Left colon (tissue), 2 donors: Measurements from ENCODE around the gene LDLRAD3. TPM values are rescaled to one million over a fixed set of nuclear protein-coding genes. Genes with fewer than 3 reads are reported as not detected.

Source experiments
- microRNA-seq, 2 donors: library from miRNA; unstranded; fragments of <30 nt; microRNA quantifications; one replicate each; pipeline versions ENCODE4 v1.1.0 to v1.2.0, GENCODE V29; 2020
- total RNA-seq, 2 donors: library from RNA; stranded (reverse); fragmentation: NEBNext Ultra II Directional; extraction: Animal tissue kit (Norgen Biotek cat#: 25700); gene quantifications; one replicate each; pipeline ENCODE4 v1.2.1, GENCODE V29; 2021
- donor health status: DM: no; HTN: no; CAD: no.
- donor health status: DM: yes; HTN: yes; CAD: no.

LDLRAD3 gene
- total RNA-seq, 2 donors from 2014 or later, result 2.3 to 2.9 TPM

Small RNAs within 50 kb of the gene (microRNA-seq; reads per million reads assigned to microRNA genes)
- 0 reads per million in 2 donors for gene MIR3973
